Brain pericyte (primary cell): Measurements from ENCODE around the gene NDUFAB1.
"Not testable (repeated sequence)": the region's sequence is repeated elsewhere in the genome, so short reads cannot be mapped to it uniquely, and the experiment has no call there.

Experiments
- DNase-seq: peaks from one replicate; pipeline ENCODE4 v3.0.0-alpha.2; 2012; ENCODE audit warnings: low read depth, low spot score

The NDUFAB1 gene

GRCh38 chr16:23584186-23585076, 11.7 kb downstream of the NDUFAB1 start:
- DNase-seq: no peak

GRCh38 chr16:23583271-23583670, 12.8 kb downstream of the NDUFAB1 start:
- not testable (repeated sequence) for DNase-seq

- DNase-seq: no peak
These were observed 14.4 kb downstream of the NDUFAB1 start for GRCh38 chr16:23581764-23582163.

GRCh38 chr16:23580391-23580790, 15.7 kb downstream of the NDUFAB1 start:
- no peak for DNase-seq

- no peak for DNase-seq
These were observed 16.7 kb downstream of the NDUFAB1 start for GRCh38 chr16:23579371-23579770.

GRCh38 chr16:23578101-23578830, 17.9 kb downstream of the NDUFAB1 start:
- no peak for DNase-seq

GRCh38 chr16:23577493-23577892, 18.6 kb downstream of the NDUFAB1 start:
- DNase-seq: no peak

GRCh38 chr16:23575834-23576233, 20.3 kb downstream of the NDUFAB1 start:
- DNase-seq: no peak

- no peak for DNase-seq
These were observed 22.3 kb downstream of the NDUFAB1 start for GRCh38 chr16:23573817-23574216.

GRCh38 chr16:23572394-23572793, 23.7 kb downstream of the NDUFAB1 start:
- DNase-seq: no peak

GRCh38 chr16:23571895-23572294, 24.2 kb downstream of the NDUFAB1 start:
- DNase-seq: no peak

GRCh38 chr16:23570992-23571632, 25.0 kb downstream of the NDUFAB1 start:
- no peak for DNase-seq

GRCh38 chr16:23567602-23568001, 28.5 kb downstream of the NDUFAB1 start:
- no peak for DNase-seq

- DNase-seq: no peak
These were observed 29.4 kb downstream of the NDUFAB1 start for GRCh38 chr16:23566724-23567123.

GRCh38 chr16:23564575-23565363, 31.3 kb downstream of the NDUFAB1 start:
- no peak for DNase-seq

- no peak for DNase-seq
These were observed 32.9 kb downstream of the NDUFAB1 start for GRCh38 chr16:23563186-23563585.

GRCh38 chr16:23562505-23562904, 33.6 kb downstream of the NDUFAB1 start:
- DNase-seq: no peak

- no peak for DNase-seq
These were observed 34.5 kb downstream of the NDUFAB1 start for GRCh38 chr16:23561586-23561985.

GRCh38 chr16:23557779-23558702, 38.1 kb downstream of the NDUFAB1 start:
- no peak for DNase-seq
